HG02623 (cell line): ENCODE measurements around the gene BTBD9.
A peak's percentile ranks its signal among the peaks of the same experiment; 100 is the strongest.
"Not testable (repeated sequence)": the region's sequence is repeated elsewhere in the genome, so short reads cannot be mapped to it uniquely, and the experiment has no call there.

Experiments used
- ATAC-seq: cut with Tn5 transposase; IDR thresholded peaks from one replicate; pipeline ENCODE4 v1.9.1; 2021; ENCODE audit warnings: moderate library complexity; ENCODE audit not compliant: unreplicated experiment

The BTBD9 gene

GRCh38 chr6:38649744-38650143 is 10.0 kb upstream of the BTBD9 start:
- ATAC-seq = no peak

- ATAC-seq = no peak
Measured at GRCh38 chr6:38648629-38649028, 8.9 kb upstream of the BTBD9 start.

- no peak for ATAC-seq
Measured at GRCh38 chr6:38646166-38646878, 6.6 kb upstream of the BTBD9 start.

GRCh38 chr6:38644951-38645350 is 5.2 kb upstream of the BTBD9 start:
- no peak for ATAC-seq

- no peak for ATAC-seq
Measured at GRCh38 chr6:38640216-38640909, 634 bp upstream of the BTBD9 start.

GRCh38 chr6:38638941-38639497 is 710 bp downstream of the BTBD9 start:
- peak; percentile 16 for ATAC-seq

- no peak for ATAC-seq
Measured at GRCh38 chr6:38637756-38638155, 2.0 kb downstream of the BTBD9 start.

- ATAC-seq = no peak
Measured at GRCh38 chr6:38636027-38636426, 3.7 kb downstream of the BTBD9 start.

GRCh38 chr6:38634518-38634917 is 5.2 kb downstream of the BTBD9 start:
- no peak for ATAC-seq

- ATAC-seq = no peak
Measured at GRCh38 chr6:38632490-38632889, 7.2 kb downstream of the BTBD9 start.

- no peak for ATAC-seq
Measured at GRCh38 chr6:38631186-38631783, 8.4 kb downstream of the BTBD9 start.

- ATAC-seq = no peak
Measured at GRCh38 chr6:38625217-38625616, 14.5 kb downstream of the BTBD9 start.

GRCh38 chr6:38619342-38619741 is 20.4 kb downstream of the BTBD9 start:
- ATAC-seq = not testable (repeated sequence)

- ATAC-seq = not testable (repeated sequence)
Measured at GRCh38 chr6:38618301-38618700, 21.4 kb downstream of the BTBD9 start.

GRCh38 chr6:38617856-38618255 is 21.9 kb downstream of the BTBD9 start:
- ATAC-seq = no peak

GRCh38 chr6:38612143-38612965 is 27.4 kb downstream of the BTBD9 start:
- ATAC-seq = no peak

- no peak for ATAC-seq
Measured at GRCh38 chr6:38610050-38610625, 29.6 kb downstream of the BTBD9 start.

- ATAC-seq = no peak
Measured at GRCh38 chr6:38604700-38605099, 35.0 kb downstream of the BTBD9 start.

GRCh38 chr6:38603966-38604365 is 35.8 kb downstream of the BTBD9 start:
- no peak for ATAC-seq

GRCh38 chr6:38603496-38603895 is 36.2 kb downstream of the BTBD9 start:
- no peak for ATAC-seq
